Fibroblast of pulmonary artery (primary cell): ENCODE data around the gene MICAL2.

ENCODE experiments used
- DNase-seq: peaks from one replicate; pipeline ENCODE4 v3.0.0-alpha.2; 2010; ENCODE audit warnings: low read depth
- H3K4me3 ChIP-seq: replicated peaks from 2 replicates; pipeline ENCODE4 v1.5.1; 2011; ENCODE audit warnings: low read depth, mild to moderate bottlenecking, control low read depth, low read length, moderate library complexity
- TF ChIP-seq, protein P1 (sequence below): IDR thresholded peaks from 2 replicates; pipeline ENCODE4 v1.5.1; 2011; ENCODE audit warnings: mild to moderate bottlenecking, control low read depth, low read length, inconsistent platforms; ENCODE audit errors: missing control alignments

Gene MICAL2

DNA sequence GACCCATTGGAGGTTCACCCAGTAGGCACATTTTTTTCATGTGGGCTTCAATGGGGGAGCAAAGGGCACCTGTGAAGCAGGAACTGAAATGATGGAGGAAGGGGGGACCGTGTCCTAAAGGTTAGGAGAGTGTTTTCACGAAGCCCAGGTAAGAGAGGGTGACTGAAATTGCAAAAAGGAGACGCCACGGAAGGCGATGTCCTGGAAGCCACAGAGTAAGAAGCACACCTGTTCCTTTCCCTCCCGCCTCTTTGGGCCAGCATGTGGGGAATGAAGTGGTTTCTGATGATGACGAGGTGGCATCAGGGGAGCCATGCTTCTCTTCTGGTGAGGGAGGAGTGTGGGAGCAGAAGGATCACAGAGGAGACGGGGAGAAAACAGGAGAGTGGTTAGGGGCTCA lies 37.0 kb upstream of the MICAL2 start:
- no peak for DNase-seq
- TF ChIP-seq, protein P1, sequence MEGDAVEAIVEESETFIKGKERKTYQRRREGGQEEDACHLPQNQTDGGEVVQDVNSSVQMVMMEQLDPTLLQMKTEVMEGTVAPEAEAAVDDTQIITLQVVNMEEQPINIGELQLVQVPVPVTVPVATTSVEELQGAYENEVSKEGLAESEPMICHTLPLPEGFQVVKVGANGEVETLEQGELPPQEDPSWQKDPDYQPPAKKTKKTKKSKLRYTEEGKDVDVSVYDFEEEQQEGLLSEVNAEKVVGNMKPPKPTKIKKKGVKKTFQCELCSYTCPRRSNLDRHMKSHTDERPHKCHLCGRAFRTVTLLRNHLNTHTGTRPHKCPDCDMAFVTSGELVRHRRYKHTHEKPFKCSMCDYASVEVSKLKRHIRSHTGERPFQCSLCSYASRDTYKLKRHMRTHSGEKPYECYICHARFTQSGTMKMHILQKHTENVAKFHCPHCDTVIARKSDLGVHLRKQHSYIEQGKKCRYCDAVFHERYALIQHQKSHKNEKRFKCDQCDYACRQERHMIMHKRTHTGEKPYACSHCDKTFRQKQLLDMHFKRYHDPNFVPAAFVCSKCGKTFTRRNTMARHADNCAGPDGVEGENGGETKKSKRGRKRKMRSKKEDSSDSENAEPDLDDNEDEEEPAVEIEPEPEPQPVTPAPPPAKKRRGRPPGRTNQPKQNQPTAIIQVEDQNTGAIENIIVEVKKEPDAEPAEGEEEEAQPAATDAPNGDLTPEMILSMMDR: no peak
- H3K4me3 ChIP-seq: no peak overlapping the region

DNA sequence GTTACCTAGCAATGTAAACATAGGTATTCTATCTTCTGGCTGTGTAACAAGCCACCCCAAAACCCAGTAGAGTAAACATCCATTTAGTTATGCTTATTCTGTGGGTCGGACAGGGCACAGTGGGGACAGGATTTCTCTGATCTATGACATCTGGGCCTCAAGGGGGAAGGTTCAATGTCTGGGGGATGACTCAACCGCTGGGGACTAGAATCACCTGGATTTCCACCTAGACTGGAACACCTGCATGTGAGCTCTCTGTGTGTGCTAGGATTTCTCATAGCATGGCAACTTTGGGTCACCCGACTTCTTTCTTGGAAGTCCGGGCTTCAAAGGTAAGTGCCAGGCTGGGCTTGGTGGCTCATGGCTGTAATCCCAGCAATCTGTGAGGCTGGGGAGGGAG lies 36.5 kb upstream of the MICAL2 start:
- TF ChIP-seq, protein P1: no peak
- H3K4me3 ChIP-seq: no peak overlapping the region
- DNase-seq: no peak

GRCh38 chr11:12074529-12075195 lies 35.7 kb upstream of the MICAL2 start:
- no peak for DNase-seq
- H3K4me3 ChIP-seq: no peak overlapping the region
- TF ChIP-seq, protein P1: no peak

DNA sequence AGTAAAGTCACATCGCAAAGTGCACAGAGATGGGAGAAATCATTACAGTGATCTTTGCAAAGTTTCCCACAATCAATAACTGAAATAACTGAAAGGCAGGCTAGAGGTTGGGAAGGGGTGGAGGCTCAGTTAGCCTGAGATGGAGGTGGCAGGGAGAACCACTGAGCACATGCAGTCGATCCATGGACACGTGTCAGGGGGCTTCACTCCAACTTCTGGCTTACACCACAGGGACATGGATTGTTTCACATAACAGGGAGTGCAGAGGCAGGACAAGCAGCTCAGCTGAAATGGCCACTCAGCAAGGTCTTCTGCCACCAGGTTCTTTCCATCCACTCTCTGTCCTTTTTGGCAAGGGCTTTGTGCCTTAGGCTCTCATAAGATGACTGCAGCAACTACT lies 35.1 kb upstream of the MICAL2 start:
- DNase-seq: no peak
- TF ChIP-seq, protein P1: no peak
- H3K4me3 ChIP-seq: no peak overlapping the region

DNA sequence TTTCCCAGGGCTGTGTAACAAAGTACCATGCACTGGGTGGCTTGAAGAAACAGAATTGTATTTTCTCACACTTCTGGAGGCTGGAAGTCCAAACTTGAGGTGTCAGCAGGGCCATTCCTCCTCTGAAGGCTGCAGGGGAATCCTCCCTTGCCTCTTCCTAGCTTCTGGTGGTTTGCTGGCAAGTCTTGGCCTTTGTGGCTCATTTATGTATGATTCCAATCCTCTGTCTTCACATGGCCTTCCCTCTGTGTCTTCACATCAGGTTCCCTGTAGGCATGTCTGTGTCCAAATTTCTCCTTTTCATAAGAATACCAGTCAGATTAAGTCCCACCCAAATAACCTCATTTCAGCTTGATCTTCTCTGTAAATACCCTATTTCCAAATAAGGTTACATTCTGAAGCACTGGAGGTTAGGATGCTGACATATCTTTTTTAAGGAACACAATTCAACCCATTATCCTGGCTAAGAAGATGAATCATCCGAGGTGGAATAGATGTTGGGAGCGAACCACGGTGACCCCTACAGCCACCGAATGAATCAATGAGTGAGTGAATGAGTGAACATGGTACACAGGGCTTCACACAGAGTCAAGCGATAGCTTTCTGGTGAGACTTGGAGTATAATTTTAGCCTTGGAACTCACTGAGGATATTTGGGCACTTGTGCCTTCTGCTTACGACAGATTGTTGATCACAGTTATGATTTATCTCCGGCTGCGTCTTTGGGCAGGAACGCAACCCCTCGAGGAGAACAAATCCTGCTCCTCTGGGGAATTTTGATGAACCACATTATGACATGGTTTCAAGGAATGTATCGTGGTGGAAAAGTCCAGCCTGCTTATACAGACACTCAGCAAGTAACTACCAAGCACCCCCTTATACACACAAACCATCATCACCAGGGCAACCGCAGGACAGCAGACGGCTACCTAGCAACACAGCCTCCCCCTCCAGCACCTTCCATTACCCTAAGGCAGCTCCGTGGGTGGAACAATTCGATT lies 34.3 kb upstream of the MICAL2 start:
- H3K4me3 ChIP-seq: no peak overlapping the region
- TF ChIP-seq, protein P1: no peak
- peak; percentile 96 for DNase-seq

- H3K4me3 ChIP-seq: no peak overlapping the region
- TF ChIP-seq, protein P1: no peak
- DNase-seq: no peak
Observed at GRCh38 chr11:12076840-12077534, 33.4 kb upstream of the MICAL2 start.
